ELR (cell line): ENCODE measurements around the gene ATXN1.
A peak's percentile ranks its signal among the peaks of the same experiment; 100 is the strongest.

Experiments used
- DNase-seq: peaks from one replicate; pipeline ENCODE4 v3.0.0-alpha.2; 2015; ENCODE audit warnings: low read depth

The ATXN1 gene

GRCh38 chr6:16783509-16783908 lies 22.2 kb upstream of the ATXN1 start:
- no peak for DNase-seq

GRCh38 chr6:16782278-16782677 lies 21.0 kb upstream of the ATXN1 start:
- no peak for DNase-seq

GRCh38 chr6:16781348-16782169 lies 20.3 kb upstream of the ATXN1 start:
- no peak for DNase-seq

- no peak for DNase-seq
Observed at GRCh38 chr6:16778521-16778920, 17.3 kb upstream of the ATXN1 start.

DNA sequence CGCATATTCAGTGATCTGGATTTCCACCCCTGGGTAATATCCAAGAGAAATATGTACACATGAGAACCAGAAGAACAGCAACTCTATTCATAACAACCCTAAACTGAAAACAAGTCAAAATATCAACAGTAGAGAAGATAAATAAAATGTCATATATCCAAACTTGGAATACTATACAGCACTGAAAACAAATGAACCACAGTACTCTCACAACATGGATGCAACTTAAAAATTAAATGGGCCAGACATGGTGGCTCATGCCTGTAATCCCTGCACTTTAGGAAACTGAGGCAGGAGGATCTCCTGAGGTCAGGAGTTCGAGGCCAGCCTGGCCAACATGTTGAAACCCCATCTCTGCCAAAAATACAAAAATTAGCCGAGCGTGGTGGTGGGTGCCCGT lies 16.5 kb upstream of the ATXN1 start:
- no peak for DNase-seq

DNA sequence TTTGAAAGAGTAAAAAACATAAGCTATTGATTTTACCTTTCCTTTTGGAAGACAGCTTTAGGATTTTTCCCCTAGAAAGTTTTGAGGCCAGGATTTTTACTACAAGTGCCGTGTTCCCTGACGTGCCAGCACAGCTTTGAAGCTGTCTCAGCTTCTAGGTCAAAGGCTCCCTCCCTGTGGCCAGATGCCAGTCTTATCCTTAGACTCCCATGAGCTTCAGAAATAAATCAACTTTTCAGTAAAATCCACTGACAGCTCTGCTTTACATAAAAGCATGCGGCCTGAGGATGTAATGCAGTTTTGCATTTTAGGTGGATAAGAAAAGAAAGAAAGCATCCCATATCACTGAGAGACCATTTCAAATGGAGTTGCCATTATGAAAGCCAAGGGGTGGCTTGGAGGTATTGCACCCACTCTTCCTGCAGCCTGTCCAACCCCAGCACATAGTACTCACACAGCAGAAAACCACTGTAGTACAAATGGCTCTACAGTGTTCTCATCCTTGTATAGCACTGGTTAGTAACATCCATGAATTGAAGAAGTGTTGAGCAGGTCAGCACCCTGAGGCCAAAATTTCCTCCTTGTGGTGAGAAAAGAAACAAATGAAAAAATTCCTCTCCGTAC lies 15.2 kb upstream of the ATXN1 start:
- no peak for DNase-seq

DNA sequence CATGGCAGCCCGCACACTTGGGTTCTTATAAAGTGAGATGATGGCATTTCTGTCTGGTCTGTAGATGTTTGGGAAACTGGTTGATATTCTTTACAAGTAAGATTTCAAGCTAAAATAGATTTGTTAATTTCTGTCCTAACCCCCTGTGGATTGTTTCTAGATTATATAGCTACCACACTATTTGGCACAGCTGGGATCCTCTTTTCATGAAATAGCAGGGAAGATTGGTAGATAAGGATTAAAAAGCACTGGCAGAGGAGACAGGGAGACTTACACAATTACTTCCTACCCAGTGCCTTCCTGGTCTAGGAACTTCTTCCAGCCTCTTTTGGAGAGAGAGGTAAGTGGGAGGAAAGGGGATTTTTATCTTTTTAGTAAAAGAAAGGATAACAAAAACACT lies 13.2 kb upstream of the ATXN1 start:
- no peak for DNase-seq

DNA sequence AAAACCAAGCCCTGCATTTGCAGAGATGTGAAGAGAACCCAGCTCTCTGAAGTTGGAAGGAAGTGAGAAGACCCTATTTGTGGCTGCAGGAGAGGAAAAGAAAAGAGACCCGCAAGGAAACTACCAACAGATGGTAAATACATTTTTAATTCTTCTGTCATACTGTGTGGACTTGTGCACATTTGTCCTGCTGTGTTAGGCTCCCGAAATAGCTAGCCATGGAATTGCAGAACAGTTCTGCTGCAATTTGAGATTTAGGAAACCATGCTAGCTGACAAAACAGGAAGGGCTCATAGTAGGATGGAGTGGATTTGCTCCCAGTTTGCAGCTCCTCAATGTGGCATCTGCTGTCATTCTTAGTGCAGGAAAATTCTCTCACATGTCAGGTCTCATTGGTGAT lies 12.1 kb upstream of the ATXN1 start:
- DNase-seq = no peak

GRCh38 chr6:16770701-16771569 lies 9.7 kb upstream of the ATXN1 start:
- DNase-seq = peak; percentile 88

DNA sequence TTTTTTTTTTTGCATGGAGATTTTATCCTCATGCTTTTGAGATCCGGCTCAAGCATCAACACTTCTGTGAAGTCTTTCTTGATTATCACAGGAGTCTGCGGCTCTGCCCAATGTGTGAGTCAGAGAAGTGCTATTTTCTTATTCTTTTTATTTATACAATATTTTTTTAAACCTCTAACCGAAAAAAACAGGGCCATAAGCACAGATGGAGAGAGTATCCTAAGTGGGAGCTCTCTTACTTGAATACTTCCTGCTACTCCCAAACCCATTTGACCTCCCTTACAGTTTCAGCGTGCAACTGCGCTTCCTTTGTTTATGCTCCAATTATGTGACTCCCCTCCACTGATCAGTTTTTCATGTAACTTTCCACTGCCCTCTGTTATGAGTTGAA lies 8.7 kb upstream of the ATXN1 start:
- DNase-seq = peak; percentile 91

DNA sequence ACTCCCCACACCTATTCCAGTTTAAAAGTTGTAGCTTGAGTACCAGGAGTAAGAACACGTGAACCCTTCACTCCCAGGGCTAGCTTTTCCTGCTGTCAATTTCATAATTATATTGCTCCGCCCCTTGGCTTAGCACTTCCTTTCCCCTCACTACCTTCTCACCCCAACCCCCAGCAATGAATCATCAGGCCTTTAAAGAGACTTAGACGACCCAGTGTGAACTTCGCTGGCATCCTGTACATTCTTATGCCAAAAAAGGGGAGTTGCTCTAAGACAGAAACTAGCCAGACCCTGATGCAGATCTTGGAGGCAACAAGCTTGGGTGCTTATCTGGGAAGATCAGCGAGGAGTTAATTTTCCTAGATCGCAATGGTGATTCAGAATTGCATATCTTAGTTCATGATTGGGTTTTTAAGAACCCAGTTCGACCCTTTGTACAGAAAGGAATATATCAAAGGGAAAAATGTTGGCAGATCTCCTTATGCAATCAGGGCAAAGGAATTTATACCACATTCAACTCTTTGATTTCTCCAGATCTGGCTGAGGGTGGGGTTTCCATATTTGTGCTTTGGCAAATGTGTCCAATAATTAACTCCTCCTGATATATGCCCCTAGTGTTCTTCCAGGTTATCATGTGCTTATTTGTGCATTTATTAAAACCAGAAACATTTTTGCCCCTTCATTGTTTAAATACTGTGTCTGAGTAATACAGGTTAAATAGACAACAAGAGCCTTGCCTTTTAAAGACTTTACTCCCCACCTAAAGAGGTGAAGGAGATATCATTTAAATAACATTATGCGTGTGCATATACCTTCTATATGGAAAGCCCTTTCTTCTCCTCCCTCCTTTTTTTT lies 8.1 kb upstream of the ATXN1 start:
- DNase-seq = peak; percentile 98

DNA sequence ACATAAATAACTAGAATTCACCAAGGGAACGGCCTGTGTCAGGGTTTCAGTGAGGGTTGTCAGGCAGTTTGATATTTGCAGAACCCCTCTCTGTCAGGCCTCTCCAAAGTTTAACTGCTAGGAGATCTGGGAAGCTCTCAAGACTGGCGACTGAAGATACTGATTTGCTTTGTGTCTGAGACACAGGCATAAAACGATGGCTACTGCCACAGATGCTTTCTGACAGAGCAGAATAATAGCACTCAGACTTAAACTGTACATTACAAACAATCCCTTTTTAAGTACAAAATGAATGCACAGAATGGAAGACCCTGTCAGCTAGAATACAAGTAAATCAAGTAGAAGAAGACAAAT lies 7.2 kb upstream of the ATXN1 start:
- no peak for DNase-seq

GRCh38 chr6:16767765-16768476 lies 6.7 kb upstream of the ATXN1 start:
- DNase-seq = no peak

DNA sequence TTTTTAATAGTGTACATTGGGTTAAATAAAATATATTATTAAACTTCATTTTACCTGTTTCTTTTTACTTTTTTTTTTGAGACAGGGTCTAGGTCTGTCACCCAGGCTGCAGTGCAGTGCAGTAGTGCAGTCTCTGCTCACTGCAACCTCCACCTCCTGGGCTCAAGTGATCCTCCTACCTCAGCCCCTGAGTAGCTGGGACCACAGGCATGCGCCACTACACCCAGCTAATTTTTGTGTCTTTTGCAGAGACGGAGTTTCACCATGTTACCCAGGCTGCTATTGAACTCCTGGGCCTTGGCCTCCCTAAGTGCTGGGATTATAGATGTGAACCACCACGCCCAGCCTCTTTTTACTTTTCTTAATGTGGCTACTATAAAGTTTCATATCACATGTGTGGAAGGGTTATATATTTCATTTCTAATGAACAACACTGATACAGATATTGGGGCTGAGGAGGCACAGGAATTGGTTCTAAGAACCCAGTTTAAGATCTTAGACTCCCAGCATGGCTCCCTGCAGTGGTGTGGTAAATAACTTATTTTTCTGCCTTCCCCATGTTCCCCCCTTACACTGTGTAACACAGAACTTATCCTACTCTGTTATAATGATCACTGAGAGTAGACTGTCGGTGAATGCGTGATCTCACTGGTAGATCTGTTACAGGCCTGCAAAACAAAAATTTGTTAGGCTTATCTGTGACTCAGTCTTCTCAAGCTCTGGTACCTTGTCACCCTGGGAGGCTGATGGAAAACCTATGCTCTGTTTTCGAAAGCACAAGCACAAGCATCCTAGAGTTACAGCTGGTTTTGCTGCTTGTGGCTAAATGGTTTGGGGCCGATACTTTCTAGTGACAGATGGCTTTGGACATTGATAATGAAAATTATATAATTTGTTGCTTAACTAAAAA lies 5.8 kb upstream of the ATXN1 start:
- peak; percentile 52 for DNase-seq

DNA sequence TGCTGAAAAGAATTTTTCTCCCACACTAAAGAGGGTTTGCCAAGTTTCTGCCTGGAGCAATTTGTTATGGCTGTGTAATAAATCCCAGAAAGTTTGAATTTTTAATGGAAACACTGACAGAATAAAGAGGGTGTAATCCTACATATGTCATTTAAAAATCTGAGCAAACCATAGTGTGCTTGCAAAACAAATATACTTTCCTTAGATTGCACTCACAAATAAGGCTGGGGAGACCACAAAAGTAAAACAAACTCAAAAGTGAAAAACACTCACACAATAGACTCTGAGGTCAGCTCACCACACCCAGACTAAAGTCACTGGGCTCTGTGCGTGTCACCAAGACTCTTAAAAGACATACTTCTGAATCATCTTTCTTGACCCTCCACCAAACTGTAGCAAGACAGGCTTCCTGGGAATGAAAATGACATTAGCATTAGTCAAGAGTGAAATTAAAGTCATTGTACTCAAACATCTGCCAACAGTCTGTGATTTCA lies 4.8 kb upstream of the ATXN1 start:
- peak; percentile 99 for DNase-seq

DNA sequence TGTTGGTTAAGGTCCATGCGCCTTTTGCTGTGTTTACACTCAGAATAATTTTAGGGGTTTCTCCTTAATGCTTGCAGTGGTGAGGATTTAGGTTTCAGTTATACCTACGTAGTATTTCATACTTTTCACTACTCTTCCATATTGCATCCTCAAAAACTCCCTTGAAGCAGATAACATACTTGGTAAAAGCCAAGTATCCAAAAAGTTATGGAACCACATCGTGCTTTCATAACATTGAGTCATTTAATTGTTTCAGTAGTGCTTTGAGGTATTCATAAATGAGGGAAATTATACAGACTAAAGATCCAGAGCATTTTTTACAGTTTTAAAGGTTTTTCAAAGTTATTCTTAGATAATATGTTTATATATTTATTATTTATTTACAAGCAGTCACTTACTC lies 4.0 kb upstream of the ATXN1 start:
- no peak for DNase-seq

- peak; percentile 79 for DNase-seq
Observed at GRCh38 chr6:16764188-16764950, 3.1 kb upstream of the ATXN1 start.

DNA sequence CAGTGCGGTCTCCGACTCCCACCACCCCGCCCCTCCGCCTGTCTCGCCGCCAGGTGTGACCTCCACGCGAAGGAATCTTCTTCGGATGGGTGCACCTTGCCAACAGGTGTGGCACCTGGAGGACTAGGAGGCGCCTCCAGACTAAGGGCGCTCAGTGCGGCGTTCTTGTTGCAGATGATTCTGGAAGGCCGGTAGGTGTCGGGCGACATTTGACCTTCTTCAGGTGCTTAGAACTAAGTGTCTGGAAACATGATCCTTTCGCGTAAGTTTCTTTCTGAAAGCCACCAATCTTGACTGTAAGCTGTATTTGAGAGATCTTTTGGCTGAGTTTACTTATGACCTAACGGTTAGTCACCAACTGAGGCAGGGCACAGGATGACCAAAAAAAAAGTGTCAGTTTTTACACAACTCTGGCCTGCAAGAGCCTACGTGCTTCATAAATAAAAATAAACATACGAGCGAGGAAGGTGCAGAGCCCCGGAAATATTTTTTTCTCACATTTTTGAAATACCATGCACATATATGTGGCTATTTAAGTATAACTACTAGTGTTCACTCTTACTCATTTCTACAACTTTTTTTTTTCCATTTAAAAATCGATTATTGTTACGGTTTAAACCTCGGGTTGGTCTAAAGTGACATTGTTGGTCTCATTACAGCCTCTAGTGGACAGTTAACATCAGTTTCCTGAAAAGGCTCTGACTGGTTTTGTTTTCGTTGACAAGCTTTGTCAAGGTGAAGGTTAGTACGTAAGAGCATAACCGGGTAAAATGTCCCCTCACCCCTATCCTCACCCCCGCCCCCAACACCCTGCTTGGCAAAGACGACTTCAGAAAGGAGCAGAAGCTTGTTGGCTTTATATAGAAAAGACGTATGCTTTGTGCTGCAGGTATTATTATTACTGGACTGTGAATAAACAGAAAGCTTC lies 1.6 kb upstream of the ATXN1 start:
- DNase-seq = peak; percentile 98
